NB4 (cell line): ENCODE data around the gene KSR1.

Experiments
- DNase-seq: peaks from one replicate; pipeline ENCODE4 v3.0.0; 2010; ENCODE audit warnings: low read depth
- H3K4me3 ChIP-seq: one replicate; pipeline ENCODE4 v1.5.1; 2011; ENCODE audit warnings: mild to moderate bottlenecking, low read depth, low read length, moderate library complexity
- CTCF ChIP-seq: IDR thresholded peaks from one replicate; pipeline ENCODE4 v1.5.1; 2012; ENCODE audit warnings: low read depth, low read length
- MYC ChIP-seq: IDR thresholded peaks from 2 replicates; pipeline ENCODE4 v1.6.1; 2011; ENCODE audit warnings: low read depth, low read length
- POLR2A ChIP-seq: IDR thresholded peaks from 2 replicates; pipeline ENCODE4 v1.6.1; 2011; ENCODE audit warnings: mild to moderate bottlenecking; ENCODE audit not compliant: insufficient read length; ENCODE audit errors: extremely low read depth
- TF ChIP-seq, protein P1 (sequence below): IDR thresholded peaks from 2 replicates; pipeline ENCODE4 v1.6.1; 2011; ENCODE audit warnings: low read depth, low read length

The KSR1 gene

DNA sequence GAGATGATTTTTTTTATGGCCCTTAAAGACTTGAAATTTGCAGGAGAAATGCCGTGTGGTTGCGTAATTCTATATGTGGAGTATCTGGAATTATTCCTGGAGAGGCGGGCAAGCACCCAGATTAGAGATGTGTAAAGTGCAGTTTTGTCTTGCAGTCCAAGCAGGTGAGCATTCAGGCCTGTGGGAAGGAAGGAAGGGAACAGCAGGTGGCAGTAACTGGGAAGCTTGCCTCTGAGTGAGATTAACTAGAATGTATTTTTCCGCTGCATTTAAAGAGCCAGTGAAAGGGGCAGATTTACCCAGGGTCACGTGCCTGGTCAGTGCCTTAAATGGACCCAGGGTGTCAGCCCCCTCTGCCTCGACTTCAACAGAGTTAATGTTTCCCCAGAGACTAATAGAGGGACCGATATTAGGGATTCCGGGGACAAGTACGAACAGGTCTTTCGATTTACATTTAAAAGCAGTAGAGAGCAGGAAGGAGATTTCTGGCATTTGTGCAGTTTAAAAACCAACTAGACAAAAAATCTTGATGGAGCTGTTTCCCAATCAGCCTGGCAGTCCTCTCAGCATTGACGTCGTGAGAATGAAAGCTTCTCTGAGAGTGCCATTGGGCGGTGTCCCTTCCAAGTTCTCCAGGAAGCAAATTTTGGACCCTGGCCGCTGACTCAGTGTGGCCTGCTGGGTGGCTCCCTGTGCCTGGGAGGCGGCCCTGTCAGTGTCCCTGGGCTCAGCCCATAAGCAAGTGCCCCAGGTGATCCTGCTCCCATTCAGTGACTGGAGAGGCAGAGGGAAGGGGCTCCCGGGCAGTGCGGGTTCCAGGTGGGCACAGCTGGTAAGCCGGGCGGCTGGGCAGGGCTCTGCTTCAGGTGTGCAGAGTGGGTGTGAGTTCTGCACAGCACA is 38.2 kb downstream of the KSR1 start:
- TF ChIP-seq CTCF (no peak), POLR2A (no peak), MYC (no peak)
- TF ChIP-seq, protein P1, sequence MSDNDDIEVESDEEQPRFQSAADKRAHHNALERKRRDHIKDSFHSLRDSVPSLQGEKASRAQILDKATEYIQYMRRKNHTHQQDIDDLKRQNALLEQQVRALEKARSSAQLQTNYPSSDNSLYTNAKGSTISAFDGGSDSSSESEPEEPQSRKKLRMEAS, result no peak
- H3K4me3 ChIP-seq, result no peak overlapping the region
- no peak for DNase-seq

- H3K4me3 ChIP-seq, result no peak overlapping the region
- no peak for TF ChIP-seq CTCF
- TF ChIP-seq, protein P1, result no peak
- TF ChIP-seq POLR2A, result no peak
- no peak for TF ChIP-seq MYC
- no peak for DNase-seq
Observed at GRCh38 chr17:27495460-27495859, 39.2 kb downstream of the KSR1 start.

DNA sequence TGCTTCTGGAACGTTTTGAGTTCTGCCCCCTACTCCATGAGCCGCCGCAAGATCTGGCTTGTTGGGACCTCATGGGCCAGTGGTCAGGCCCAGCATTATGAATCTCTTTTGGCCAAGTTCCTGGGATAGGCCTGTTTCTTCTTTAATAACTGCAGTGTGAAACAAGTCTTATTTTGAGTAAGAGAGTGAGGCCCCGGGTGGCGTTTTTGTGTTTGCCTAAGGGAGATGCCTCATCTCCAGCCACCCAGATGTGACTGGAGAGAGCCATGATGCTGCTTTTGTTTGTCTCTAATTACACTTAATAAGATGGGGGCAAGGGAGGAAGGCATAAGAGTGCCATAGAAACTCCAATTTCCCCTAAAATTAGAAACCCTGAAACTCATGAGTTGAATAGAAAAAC is 39.8 kb downstream of the KSR1 start:
- no peak for DNase-seq
- no peak overlapping the region for H3K4me3 ChIP-seq
- TF ChIP-seq, protein P1, result no peak
- TF ChIP-seq POLR2A (no peak), MYC (no peak), CTCF (no peak)

DNA sequence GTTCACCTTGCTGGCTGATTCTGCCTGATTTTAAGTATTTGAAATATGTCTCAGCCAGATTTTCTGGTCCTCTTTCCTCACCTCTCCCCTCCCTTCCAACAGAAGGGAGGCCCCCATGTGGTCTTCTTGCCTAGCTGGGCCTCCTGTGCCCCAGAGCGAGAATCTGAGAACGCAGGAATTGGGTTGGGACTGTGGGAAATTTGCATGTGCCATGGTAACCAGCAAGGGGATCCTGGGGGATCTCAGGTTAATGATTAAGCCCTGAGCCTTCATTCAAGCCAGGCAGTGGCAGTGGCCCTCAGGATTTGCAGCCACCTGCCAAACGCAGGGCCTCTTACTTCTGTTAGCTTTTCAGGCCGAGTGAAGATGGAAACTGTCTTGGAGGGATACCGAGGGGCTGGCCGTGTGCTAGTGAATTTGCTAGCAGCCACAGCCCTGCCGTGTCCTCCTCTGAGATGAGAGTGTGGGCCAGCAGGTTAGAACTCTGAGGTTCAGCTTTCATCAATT is 40.2 kb downstream of the KSR1 start:
- H3K4me3 ChIP-seq, result no peak overlapping the region
- TF ChIP-seq POLR2A, result no peak
- TF ChIP-seq, protein P1, result no peak
- TF ChIP-seq MYC, result no peak
- TF ChIP-seq CTCF, result no peak
- DNase-seq, result no peak

DNA sequence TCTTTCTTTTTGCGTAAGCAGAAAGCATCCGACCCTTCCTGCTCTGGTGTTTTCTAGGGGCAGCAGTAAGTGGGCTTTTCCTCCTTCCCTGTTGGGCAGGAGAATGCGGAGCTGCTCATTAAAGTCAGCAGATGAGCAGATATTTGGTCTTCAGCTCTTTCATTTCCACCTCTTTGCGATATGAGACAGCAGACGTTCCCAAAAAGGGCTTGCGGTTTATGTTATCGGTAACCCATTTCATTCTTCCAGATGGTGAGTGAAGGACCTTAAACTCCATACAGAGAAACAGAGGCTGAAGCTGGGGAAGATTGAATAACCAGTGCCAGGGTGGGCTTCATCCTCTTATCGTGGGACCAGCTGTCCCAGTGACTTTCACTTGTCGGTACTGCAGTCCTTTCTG is 40.7 kb downstream of the KSR1 start:
- no peak for DNase-seq
- TF ChIP-seq POLR2A (no peak), CTCF (no peak), MYC (no peak)
- TF ChIP-seq, protein P1, result no peak
- no peak overlapping the region for H3K4me3 ChIP-seq
